ENCODE data around the gene EHD4. TPM values are rescaled to one million over a fixed set of nuclear protein-coding genes. Genes with fewer than 3 reads are reported as not detected.
A peak's percentile ranks its signal among the peaks of the same experiment; 100 is the strongest.

Gene EHD4
- polyA plus RNA-seq, 1 of the 3 experiments (the other 2 are of a cell fraction) = 17.5 TPM

DNA sequence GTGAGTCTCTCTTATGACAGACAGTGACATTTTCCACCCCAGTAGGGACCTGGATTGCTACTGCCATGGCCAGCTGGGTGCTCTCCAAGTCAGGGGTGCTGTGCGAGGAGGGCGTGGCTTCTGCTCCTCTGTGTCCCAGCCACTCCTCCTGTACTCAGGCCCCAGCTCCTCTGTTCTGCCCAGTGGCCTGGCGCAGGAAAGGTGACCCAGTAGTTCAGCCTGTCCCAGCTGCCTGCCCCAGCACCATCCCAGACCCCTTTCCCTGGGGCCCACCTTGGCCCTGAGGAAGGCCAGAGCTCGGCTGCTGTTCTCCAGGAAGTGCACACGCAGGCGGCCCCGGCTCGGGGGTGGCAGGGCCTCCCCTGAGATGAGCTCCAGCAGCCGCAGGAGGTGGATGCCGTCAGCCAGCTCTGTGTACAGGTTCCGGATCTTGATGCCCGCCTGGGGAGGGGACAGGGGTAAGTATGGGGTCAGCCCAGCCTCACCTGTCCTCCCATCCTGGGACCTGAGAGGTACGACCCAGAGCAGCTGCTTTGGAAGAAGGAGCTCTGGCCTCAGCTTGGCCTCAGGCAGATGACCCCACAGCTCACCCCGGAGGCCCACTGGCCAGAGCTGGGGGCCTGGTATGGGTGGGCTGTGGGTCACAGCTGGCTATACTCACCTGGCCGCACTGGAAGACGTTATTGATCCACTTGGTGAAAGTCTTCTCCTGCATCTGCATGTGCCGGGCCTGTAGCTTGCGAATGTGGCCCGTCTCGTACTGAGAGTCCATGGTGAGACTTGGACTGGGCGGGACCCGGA is 79.5 kb downstream of the EHD4 start:
- POLR2A ChIA-PET = no interaction called here
- WGBS (ENCODE audit: low lambda C conversion rate) = 98% methylated on average over 9 of the region's 22 CpGs
- H2AFZ ChIP-seq (ENCODE audit: low read depth) = no peak overlapping the region

DNA sequence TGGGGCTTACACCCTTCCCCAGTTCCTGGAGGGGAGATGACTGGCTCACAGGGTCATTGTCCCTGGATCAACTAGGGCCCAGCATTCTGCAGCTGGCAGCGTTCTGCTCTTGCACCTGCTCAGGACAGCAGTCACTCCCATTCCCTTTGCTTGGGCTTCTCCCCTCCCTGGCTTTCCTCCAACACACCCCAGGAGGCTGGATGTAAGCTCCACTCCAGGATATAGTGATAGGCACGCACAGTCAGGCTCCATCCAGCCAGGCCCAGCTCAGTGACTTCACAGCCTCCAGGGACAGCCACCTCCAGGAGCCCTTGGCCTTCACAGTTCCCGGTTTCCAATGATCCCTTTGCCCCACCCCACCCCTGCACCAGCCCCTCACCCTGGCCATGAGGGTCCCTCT is 80.4 kb downstream of the EHD4 start:
- H3K9me2 ChIP-seq = no peaks in the 10 kb centered on the region
- no peak overlapping the region for H3K4me3 ChIP-seq (ENCODE audit: low read depth in 2 of 2, low read length in 1 of 2)
- peaks cover 12 to 42% of the 10 kb centered on the region in 2 experiments; a peak in 3 of 4 replicates for H3K4me1 ChIP-seq (ENCODE audit: control insufficient read depth in 1 of 2, insufficient read depth in 2 of 2, low read depth in 1 of 2, low read length in 1 of 2)
- TF ChIP-seq TCF12 (IDR thresholded peaks at IDR 0.05) (no peak), RAD21 (IDR thresholded peaks at IDR 0.05; ENCODE audit: low read length) (no peak), MXI1 (IDR thresholded peaks at IDR 0.05; ENCODE audit: low read depth, low read length) (no peak), TAF1 (IDR thresholded peaks at IDR 0.05; ENCODE audit: borderline replicate concordance, low read depth, low read length) (no peak)
- TF ChIP-seq, protein P1, sequence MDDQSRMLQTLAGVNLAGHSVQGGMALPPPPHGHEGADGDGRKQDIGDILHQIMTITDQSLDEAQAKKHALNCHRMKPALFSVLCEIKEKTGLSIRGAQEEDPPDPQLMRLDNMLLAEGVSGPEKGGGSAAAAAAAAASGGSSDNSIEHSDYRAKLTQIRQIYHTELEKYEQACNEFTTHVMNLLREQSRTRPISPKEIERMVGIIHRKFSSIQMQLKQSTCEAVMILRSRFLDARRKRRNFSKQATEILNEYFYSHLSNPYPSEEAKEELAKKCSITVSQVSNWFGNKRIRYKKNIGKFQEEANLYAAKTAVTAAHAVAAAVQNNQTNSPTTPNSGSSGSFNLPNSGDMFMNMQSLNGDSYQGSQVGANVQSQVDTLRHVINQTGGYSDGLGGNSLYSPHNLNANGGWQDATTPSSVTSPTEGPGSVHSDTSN (IDR thresholded peaks at IDR 0.05) = no peak
- TF ChIP-seq, protein P2, sequence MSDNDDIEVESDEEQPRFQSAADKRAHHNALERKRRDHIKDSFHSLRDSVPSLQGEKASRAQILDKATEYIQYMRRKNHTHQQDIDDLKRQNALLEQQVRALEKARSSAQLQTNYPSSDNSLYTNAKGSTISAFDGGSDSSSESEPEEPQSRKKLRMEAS (IDR thresholded peaks at IDR 0.05; ENCODE audit: low read depth) = no peak
- TF ChIP-seq, protein P3, sequence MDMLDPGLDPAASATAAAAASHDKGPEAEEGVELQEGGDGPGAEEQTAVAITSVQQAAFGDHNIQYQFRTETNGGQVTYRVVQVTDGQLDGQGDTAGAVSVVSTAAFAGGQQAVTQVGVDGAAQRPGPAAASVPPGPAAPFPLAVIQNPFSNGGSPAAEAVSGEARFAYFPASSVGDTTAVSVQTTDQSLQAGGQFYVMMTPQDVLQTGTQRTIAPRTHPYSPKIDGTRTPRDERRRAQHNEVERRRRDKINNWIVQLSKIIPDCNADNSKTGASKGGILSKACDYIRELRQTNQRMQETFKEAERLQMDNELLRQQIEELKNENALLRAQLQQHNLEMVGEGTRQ (IDR thresholded peaks at IDR 0.05; ENCODE audit: borderline replicate concordance, low read depth, low read length) = no peak
- TF ChIP-seq, protein P4, sequence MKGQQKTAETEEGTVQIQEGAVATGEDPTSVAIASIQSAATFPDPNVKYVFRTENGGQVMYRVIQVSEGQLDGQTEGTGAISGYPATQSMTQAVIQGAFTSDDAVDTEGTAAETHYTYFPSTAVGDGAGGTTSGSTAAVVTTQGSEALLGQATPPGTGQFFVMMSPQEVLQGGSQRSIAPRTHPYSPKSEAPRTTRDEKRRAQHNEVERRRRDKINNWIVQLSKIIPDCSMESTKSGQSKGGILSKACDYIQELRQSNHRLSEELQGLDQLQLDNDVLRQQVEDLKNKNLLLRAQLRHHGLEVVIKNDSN (IDR thresholded peaks at IDR 0.05; ENCODE audit: borderline replicate concordance, low read depth) = no peak
- peak overlapping the region in 1 of 2 experiments; percentile 8; a peak in 1 of 4 replicates for H3K27ac ChIP-seq (ENCODE audit: low read depth in 2 of 2, low read length in 1 of 2)
- peaks cover 13% of the 10 kb centered on the region for H3F3A ChIP-seq (replicated peaks; ENCODE audit: insufficient read depth)
- no peaks in the 10 kb centered on the region for H3K79me2 ChIP-seq (ENCODE audit: insufficient read depth)
- no peak overlapping the region for H3K9ac ChIP-seq
- no peaks in the 10 kb centered on the region for H4K20me1 ChIP-seq (ENCODE audit: insufficient read depth)
- ChIA-PET POLR2A (no interaction called here), CTCF (interaction anchor here (1.1 to 6.1 kb wide), 4 partner anchors 11 to 64 kb away, joined by 3 to 52 read pairs (median 4); partner anchors contain the start of gene JMJD7)
- DNase-seq = peak; percentile 22
- no peaks in the 10 kb centered on the region for H3K36me3 ChIP-seq (replicated peaks in 1 of 2; ENCODE audit: control insufficient read depth in 1 of 2, insufficient read depth in 2 of 2, low read length in 1 of 2)
- 100% methylated on average over 1 of the region's 3 CpGs for WGBS (ENCODE audit: low lambda C conversion rate)
- no peaks in the 10 kb centered on the region for H3K27me3 ChIP-seq (ENCODE audit: insufficient read depth)
- no peaks in the 10 kb centered on the region for H3K9me3 ChIP-seq
- H2AFZ ChIP-seq (ENCODE audit: low read depth) = no peak overlapping the region
- H3K4me2 ChIP-seq = no peak overlapping the region

More for the DNA sequence above, 79.5 kb downstream of the EHD4 start:
- CTCF ChIA-PET = interaction anchor here (1.1 to 6.1 kb wide), 5 partner anchors 9 to 119 kb away, joined by 3 to 52 read pairs (median 6); partner anchors contain the start of genes JMJD7 and MAPKBP1
- peaks cover 12 to 42% of the 10 kb centered on the region in 2 experiments; a peak in 3 of 4 replicates for H3K4me1 ChIP-seq (ENCODE audit: control insufficient read depth in 1 of 2, insufficient read depth in 2 of 2, low read depth in 1 of 2, low read length in 1 of 2)
- peak overlapping the region in 1 of 2 experiments; percentile 97; a peak in 1 of 4 replicates for H3K27ac ChIP-seq (ENCODE audit: low read depth in 2 of 2, low read length in 1 of 2)
- H3K9ac ChIP-seq = no peak overlapping the region
- H3K36me3 ChIP-seq (replicated peaks in 1 of 2; ENCODE audit: control insufficient read depth in 1 of 2, insufficient read depth in 2 of 2, low read length in 1 of 2) = peaks cover 0 to 4% of the 10 kb centered on the region in 2 experiments
- H3K9me2 ChIP-seq = no peaks in the 10 kb centered on the region
- H3K79me2 ChIP-seq (ENCODE audit: insufficient read depth) = no peaks in the 10 kb centered on the region
- H3F3A ChIP-seq (replicated peaks; ENCODE audit: insufficient read depth) = peaks cover 16% of the 10 kb centered on the region
- no peak overlapping the region for H3K4me3 ChIP-seq (ENCODE audit: low read depth in 2 of 2, low read length in 1 of 2)
- TF ChIP-seq TCF12 (IDR thresholded peaks at IDR 0.05) (no peak), MEF2A (IDR thresholded peaks at IDR 0.05; ENCODE audit: borderline replicate concordance, low read depth) (no peak), MXI1 (IDR thresholded peaks at IDR 0.05; ENCODE audit: low read depth, low read length) (no peak), FOXM1 (IDR thresholded peaks at IDR 0.05; ENCODE audit: low read depth) (no peak), GABPA (IDR thresholded peaks at IDR 0.05; ENCODE audit: low read depth) (no peak)
- TF ChIP-seq, protein P3 (IDR thresholded peaks at IDR 0.05; ENCODE audit: borderline replicate concordance, low read depth, low read length) = no peak
- DNase-seq = peak; percentile 42
- no peaks in the 10 kb centered on the region for H3K27me3 ChIP-seq (ENCODE audit: insufficient read depth)
- no peaks in the 10 kb centered on the region for H4K20me1 ChIP-seq (ENCODE audit: insufficient read depth)
- H3K4me2 ChIP-seq = no peak overlapping the region
- no peaks in the 10 kb centered on the region for H3K9me3 ChIP-seq

Measured in SK-N-SH (cell line).